T-helper 2 cell treated with Interferon-gamma antibody and Interleukin-4, amounts not matched to agents 100 ng/mL and 5 ng/mL, for 36 hours (primary cell): ENCODE data around the gene UNK. TPM values are rescaled to one million over a fixed set of nuclear protein-coding genes. Genes with fewer than 3 reads are reported as not detected.

Source experiments
- intact Hi-C: fragments of 100-400 bp; cut with micrococcal nuclease; formaldehyde crosslinking; loops from one replicate; pipeline ENCODE4 v1.15.1; 2023
- total RNA-seq: library from RNA; stranded (reverse); gene quantifications from 2 replicates; pipeline ENCODE4 v1.2.3, GENCODE V29; 2022

The UNK gene
- total RNA-seq, 1 donor from 2014 or later: 29.3 TPM

DNA sequence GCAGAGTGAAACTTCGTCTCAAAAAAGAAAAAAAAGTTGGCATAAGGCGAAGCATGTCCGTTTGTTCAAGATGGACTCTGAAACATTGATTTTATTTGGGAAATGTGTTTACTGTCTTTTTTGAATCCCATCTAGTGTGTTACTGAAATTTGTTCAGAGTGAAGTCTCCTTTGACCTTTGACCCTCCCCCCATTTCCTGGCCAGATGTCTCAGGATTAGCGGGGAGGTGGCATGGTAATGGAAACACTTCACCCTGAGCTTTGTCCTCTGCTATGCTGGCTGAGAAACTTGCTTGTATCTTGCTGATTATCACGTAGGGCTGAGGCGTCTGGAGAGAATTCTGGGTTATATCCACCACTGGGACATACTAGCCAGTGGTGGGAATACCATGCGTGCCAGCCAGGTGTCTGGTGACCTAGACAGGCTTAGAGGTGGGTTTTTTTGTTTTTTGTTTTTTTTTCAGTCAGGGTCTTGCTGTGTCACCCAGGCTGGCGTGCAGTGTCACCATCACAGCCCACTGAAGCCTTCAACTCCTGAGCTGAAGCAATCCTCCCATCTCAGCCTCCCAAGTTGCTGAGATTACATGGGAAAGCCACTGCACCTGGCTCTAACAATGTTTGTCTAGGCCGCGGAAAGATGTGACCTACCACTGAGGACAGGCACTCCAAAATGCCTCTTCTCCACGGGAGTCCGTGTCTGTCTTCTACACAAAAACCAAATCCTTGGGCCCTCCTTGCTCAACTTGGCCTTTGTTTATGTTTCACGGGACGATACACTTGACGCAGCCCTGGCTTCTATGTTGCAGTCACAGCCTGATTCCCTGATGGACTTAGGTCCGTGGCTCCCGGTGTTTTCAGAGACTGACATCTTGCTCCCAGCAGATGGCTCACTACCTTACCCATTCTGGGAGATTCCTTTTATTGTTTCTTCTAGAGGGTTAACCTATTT is 13.0 kb upstream of the UNK start:
- intact Hi-C loops: no loop called here

GRCh38 chr17:75773121-75773807 is 11.3 kb upstream of the UNK start:
- intact Hi-C loops: no loop called here

GRCh38 chr17:75773808-75774470 is 10.7 kb upstream of the UNK start:
- intact Hi-C loops: no loop called here

- intact Hi-C loops: no loop called here
These were observed 10.1 kb upstream of the UNK start for GRCh38 chr17:75774471-75774990.

DNA sequence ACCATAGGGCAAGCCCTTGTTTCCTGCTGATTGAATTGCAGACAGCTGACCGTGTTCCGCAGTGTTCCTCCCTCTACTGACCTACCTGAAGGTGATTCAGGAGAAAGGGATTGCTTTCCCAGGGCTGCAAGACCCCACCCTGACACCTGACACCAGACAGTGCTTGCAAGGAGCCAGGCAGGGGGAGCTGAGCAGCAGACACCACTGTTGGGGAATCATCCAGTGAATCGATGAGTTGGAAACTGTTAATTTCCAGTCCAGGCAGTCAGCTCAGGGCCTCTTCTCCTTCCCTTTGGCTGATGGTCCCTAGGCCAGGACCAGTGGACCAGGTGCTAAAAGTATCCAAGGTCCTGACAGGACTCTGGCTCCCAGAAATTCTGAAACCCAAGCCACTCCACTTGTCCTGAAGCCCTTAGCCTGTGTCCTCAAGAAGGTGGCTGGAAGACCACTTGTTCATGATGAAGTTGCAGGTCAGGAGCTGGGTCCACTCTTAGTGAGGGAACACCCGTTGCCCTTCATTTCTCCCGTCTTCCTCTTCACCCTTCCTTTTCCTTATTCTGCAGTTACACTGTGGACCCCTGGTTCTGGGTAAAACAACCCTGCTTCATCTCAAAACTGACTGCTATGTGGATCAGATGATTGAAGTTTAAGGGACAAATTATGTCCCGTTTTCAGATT is 9.5 kb upstream of the UNK start:
- intact Hi-C loops: loop anchor here (5.0 kb wide), 1 partner anchor 67 kb away; the partner anchor contains the start of gene UNC13D

GRCh38 chr17:75776386-75777295 is 8.0 kb upstream of the UNK start:
- intact Hi-C loops: loop anchor here (5.0 kb wide), 1 partner anchor 66 kb away; the partner anchor contains the start of gene UNC13D

DNA sequence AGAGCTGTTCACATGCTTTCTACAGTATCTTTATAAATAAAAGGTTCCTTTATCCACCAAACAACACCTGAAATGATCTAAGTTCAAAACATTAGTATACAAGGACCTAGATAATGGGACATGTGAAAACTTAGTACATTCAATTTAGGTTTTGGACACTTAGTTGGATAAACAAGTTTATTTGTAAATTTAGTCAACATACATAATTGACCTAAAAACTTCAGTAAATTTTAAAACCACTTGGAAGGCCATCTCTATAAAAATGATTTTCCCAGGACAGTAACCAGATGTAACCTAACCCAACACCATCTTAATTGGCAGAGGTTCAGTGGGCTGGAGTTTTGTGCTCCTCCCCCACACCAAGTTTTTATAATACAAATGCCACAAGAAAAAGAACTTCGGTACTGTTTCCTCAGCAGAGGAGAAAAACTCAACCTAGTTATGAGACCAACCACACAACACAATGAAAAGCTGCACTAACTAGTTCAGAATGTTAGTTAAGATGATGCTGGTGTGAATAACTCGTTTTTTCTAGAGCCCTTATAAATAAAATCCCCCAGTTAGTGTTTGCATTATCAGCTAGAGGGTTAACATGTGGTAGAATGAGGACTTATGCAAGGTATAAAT is 7.2 kb upstream of the UNK start:
- intact Hi-C loops: loop anchor here (5.0 kb wide), 1 partner anchor 65 kb away; the partner anchor contains the start of gene UNC13D

DNA sequence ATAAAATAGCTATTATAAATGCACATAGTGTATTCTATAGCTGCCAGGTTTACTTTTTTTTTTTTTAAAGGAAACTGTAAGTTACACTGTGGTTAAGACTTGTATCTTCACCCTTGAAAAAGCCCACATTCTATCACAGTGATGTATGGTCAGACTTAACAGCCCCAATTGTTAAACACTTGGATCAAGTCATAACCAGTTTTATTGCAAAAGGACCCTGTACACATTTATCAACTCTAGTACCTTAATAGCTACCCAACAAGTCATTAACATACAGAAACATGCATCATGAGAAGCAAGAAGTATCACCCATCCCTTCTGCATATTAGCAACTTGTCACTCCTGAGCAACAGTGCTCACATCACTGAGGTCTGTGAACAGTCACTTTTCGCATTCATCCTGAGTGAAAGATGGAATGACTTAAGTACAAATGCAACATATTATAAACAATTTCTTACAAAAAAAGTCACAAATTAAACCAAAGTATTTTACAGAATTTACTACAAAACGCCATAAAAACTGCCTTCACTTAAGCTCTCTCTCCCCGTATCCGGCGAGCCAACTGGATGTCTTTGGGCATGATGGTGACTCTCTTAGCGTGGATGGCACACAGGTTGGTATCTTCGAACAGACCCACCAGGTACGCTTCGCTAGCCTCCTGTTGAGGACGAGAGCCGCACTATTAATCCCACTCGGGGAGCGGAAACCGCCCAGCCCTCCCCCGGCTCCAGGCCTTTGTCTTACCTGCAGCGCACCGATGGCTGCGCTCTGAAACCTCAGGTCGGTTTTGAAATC is 6.3 kb upstream of the UNK start:
- intact Hi-C loops: loop anchor here (5.0 kb wide), 1 partner anchor 64 kb away; the partner anchor contains the start of gene UNC13D

GRCh38 chr17:75778861-75779249 is 5.8 kb upstream of the UNK start:
- intact Hi-C loops: loop anchor here (1.0 to 5.0 kb wide), 2 partner anchors 63 to 76 kb away; partner anchors contain the start of genes UNC13D and WBP2

- intact Hi-C loops: loop anchor here (1.0 to 5.0 kb wide), 2 partner anchors 63 to 76 kb away; partner anchors contain the start of genes UNC13D and WBP2
These were observed 5.2 kb upstream of the UNK start for GRCh38 chr17:75779250-75779986.

- intact Hi-C loops: loop anchor here (1.0 to 5.0 kb wide), 3 partner anchors 62 to 482 kb away; partner anchors contain the start of genes UNC13D and WBP2
These were observed 4.4 kb upstream of the UNK start for GRCh38 chr17:75779987-75780889.

- intact Hi-C loops: loop anchor here (5.0 kb wide), 1 partner anchor 479 kb away; no protein-coding TSS in a partner anchor
These were observed 1.4 kb upstream of the UNK start for GRCh38 chr17:75783069-75783783.

- intact Hi-C loops: loop anchor here (1.0 to 5.0 kb wide), 3 partner anchors 19 to 478 kb away; partner anchors contain the start of genes GALK1 and WBP2
These were observed 668 bp upstream of the UNK start for GRCh38 chr17:75783803-75784472.

GRCh38 chr17:75785016-75785890 is 647 bp downstream of the UNK start:
- intact Hi-C loops: loop anchor here (2.0 kb wide), 1 partner anchor 20 kb away; the partner anchor contains the start of gene GALK1
